CD4-positive, alpha-beta T cell (primary cell): ENCODE measurements around the gene DDIT3. TPM values are rescaled to one million over a fixed set of nuclear protein-coding genes. Genes with fewer than 3 reads are reported as not detected.

Source experiments
- ATAC-seq: fragments of 200-7000 bp; cut with Tn5 transposase; one replicate; pipeline ENCODE4 v1.10.0; 2022; ENCODE audit warnings: mild to moderate bottlenecking; ENCODE audit not compliant: poor library complexity
- CTCF ChIA-PET: fragments of 350-600 bp; sonication (Branson Sonifier 250); formaldehyde crosslinking; loops from one replicate; lab custom pipeline; 2021; ENCODE audit warnings: antibody characterized with exemption, inconsistent platforms; lab: Charles Lee
- POLR2A ChIA-PET: fragments of 350-600 bp; sonication (Branson Sonifier 250); formaldehyde crosslinking; loops from one replicate; lab custom pipeline; 2021; ENCODE audit warnings: antibody characterized with exemption, inconsistent platforms; lab: Charles Lee
- DNase-seq, 14 experiments: peaks; one replicate each; pipeline ENCODE4 v3.0.0-alpha.2; 2013 to 2020; ENCODE audit warnings: mixed read lengths in 2 of 14
- H3K27ac ChIP-seq, 2 donors: one replicate each; pipeline versions ENCODE4 v1.5.1 to v1.7.0; 2013; ENCODE audit warnings: low read length in 2 of 2, low read depth in 1 of 2, mild to moderate bottlenecking in 1 of 2
- H3K27me3 ChIP-seq, 2 experiments: 1 replicate in 1 of 2; 2 replicates in 1 of 2; pipeline versions ENCODE4 v1.6.1 to v1.7.0; 2013; ENCODE audit warnings: low read length in 2 of 2, control low read depth in 1 of 2, mild to moderate bottlenecking in 1 of 2, moderate library complexity in 1 of 2; ENCODE audit not compliant: insufficient read depth in 2 of 2, control insufficient read depth in 1 of 2
- H3K36me3 ChIP-seq: one replicate; pipeline ENCODE4 v1.6.1; 2013; ENCODE audit warnings: low read length, control low read depth; ENCODE audit not compliant: insufficient read depth
- H3K4me1 ChIP-seq: one replicate; pipeline ENCODE4 v1.6.1; 2013; ENCODE audit warnings: low read length, control low read depth; ENCODE audit not compliant: insufficient read depth
- H3K4me3 ChIP-seq: one replicate; pipeline ENCODE4 v1.5.1; 2013; ENCODE audit warnings: mild to moderate bottlenecking, low read length, moderate library complexity
- H3K9me3 ChIP-seq, 2 experiments: 1 replicate in 1 of 2; 2 replicates in 1 of 2; pipeline versions ENCODE4 v1.6.1 to v1.7.0; 2013; ENCODE audit warnings: low read length in 2 of 2, mild to moderate bottlenecking in 2 of 2, control low read depth in 1 of 2, moderate library complexity in 1 of 2; ENCODE audit not compliant: control insufficient read depth in 1 of 2, insufficient read depth in 1 of 2
- H3K27ac Mint-ChIP-seq: one replicate; pipeline ENCODE4 v1.8.0; 2020; ENCODE audit warnings: mixed read lengths
- H3K27me3 Mint-ChIP-seq: one replicate; pipeline ENCODE4 v1.8.0; 2021; ENCODE audit warnings: mixed read lengths
- H3K36me3 Mint-ChIP-seq: one replicate; pipeline ENCODE4 v1.8.0; 2021; ENCODE audit warnings: low read depth, mixed read lengths
- H3K4me1 Mint-ChIP-seq: one replicate; pipeline ENCODE4 v1.8.0; 2021; ENCODE audit warnings: low read depth, mixed read lengths
- H3K4me3 Mint-ChIP-seq: one replicate; pipeline ENCODE4 v1.8.0; 2020; ENCODE audit warnings: mild to moderate bottlenecking, mixed read lengths
- H3K9me3 Mint-ChIP-seq: one replicate; pipeline ENCODE4 v1.8.0; 2020; ENCODE audit warnings: mixed read lengths
- CTCF ChIP-seq: fragments of 200-600 bp; IDR thresholded peaks from one replicate; pipeline ENCODE4 v1.8.0; 2022; ENCODE audit warnings: antibody characterized with exemption, mild to moderate bottlenecking
- intact Hi-C, 2 experiments: fragments of 100-400 bp; cut with DNase I in 1 of 2; cut with micrococcal nuclease in 1 of 2; formaldehyde crosslinking; loops; one replicate each; pipeline versions ENCODE4 v1.15.1 to v1.9.0; 2023 to 2025; cut with DNase I, micrococcal nuclease
- total RNA-seq, 174 experiments: library from RNA in 2 of 174; stranded (reverse) in 2 of 174; gene quantifications; one replicate each; pipeline ENCODE4 v1.2.3 and lab custom pipeline; 2021 to 2026

DDIT3 gene
- total RNA-seq, 2 experiments from 2014 or later: 145 TPM

- DNase-seq (no peak), ATAC-seq (no peak)
- Histone ChIP-seq H3K4me3 (no peak overlapping the region), H3K27ac (no peak overlapping the region), H3K9me3 (no peaks in the 10 kb centered on the region), H3K27me3 (peaks cover 4 to 8% of the 10 kb centered on the region in 2 experiments), H3K4me1 (peaks cover 17% of the 10 kb centered on the region), H3K36me3 (no peaks in the 10 kb centered on the region)
- TF ChIP-seq CTCF: no peak
- H3K36me3 Mint-ChIP-seq: no peaks in the 10 kb centered on the region
- intact Hi-C loops: loop anchor here in 1 of 2 experiments (10.0 kb wide), 1 partner anchor 1007 kb away; no protein-coding TSS in a partner anchor
- H3K9me3 Mint-ChIP-seq: no peaks in the 10 kb centered on the region
- no peak overlapping the region for H3K4me3 Mint-ChIP-seq
- ChIA-PET POLR2A (no interaction called here), CTCF (no interaction called here)
- peaks cover 4% of the 10 kb centered on the region for H3K27me3 Mint-ChIP-seq
- peaks cover 19% of the 10 kb centered on the region for H3K4me1 Mint-ChIP-seq
- no peak overlapping the region for H3K27ac Mint-ChIP-seq
These were observed 31.5 kb upstream of the DDIT3 start for GRCh38 chr12:57551637-57552305.

DNA sequence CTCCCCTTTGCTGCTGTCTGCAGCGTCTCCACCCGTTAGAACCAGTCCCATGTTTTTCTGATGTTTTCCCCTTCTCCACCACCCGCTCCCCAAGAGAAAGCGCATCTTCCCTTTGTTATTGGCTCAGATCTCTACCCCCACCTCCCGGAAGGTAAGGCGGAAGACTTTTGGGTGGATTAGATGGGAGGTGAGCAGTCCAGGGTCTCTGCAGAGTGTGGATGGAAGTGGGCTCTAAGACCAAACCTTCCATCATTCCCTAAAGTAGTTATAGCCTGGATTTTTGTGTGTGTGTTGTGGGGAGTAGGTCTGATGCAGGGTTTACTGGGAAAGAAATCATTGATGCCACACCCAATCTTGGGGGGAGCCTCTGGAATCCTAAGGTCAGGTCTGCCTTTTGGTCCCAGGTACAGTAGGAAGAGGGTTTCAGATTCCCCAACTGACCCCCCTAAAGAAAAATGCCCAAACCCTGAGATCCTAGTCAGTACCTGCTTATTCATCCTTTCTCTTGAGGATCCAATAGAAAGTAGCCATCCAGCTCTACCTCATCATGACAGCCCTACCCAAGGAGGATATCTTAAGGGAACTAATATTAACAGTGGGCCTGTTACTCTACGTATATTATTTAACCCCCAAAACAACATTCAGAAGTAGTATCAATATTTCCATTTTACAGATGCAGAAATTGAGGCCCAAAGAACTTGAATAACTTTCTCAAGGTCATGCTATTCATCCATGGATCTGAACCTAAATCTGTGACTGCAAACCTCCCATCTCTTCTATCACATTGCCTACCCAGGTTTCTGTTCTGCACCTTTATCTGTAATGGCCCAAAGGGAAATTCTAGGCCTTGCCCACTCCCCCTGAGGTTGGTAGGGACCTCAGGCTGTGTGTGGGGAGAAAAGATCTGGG is 30.6 kb upstream of the DDIT3 start:
- H3K4me3 ChIP-seq: peak overlapping the region; percentile 60
- peaks cover 4 to 8% of the 10 kb centered on the region in 2 experiments for H3K27me3 ChIP-seq
- intact Hi-C loops: loop anchor here in 1 of 2 experiments (10.0 kb wide), 1 partner anchor 1006 kb away; no protein-coding TSS in a partner anchor
- Mint-ChIP-seq H3K27ac (no peak overlapping the region), H3K9me3 (no peaks in the 10 kb centered on the region), H3K4me1 (peaks cover 28% of the 10 kb centered on the region), H3K4me3 (peak overlapping the region; percentile 57), H3K36me3 (peaks cover 4% of the 10 kb centered on the region), H3K27me3 (peaks cover 4% of the 10 kb centered on the region)
- H3K9me3 ChIP-seq: no peaks in the 10 kb centered on the region
- ChIA-PET POLR2A (no interaction called here), CTCF (no interaction called here)
- H3K27ac ChIP-seq: no peak overlapping the region
- H3K4me1 ChIP-seq: peaks cover 26% of the 10 kb centered on the region
- H3K36me3 ChIP-seq: no peaks in the 10 kb centered on the region
- no peak for TF ChIP-seq CTCF
- ATAC-seq: no peak
- DNase-seq: no peak

DNA sequence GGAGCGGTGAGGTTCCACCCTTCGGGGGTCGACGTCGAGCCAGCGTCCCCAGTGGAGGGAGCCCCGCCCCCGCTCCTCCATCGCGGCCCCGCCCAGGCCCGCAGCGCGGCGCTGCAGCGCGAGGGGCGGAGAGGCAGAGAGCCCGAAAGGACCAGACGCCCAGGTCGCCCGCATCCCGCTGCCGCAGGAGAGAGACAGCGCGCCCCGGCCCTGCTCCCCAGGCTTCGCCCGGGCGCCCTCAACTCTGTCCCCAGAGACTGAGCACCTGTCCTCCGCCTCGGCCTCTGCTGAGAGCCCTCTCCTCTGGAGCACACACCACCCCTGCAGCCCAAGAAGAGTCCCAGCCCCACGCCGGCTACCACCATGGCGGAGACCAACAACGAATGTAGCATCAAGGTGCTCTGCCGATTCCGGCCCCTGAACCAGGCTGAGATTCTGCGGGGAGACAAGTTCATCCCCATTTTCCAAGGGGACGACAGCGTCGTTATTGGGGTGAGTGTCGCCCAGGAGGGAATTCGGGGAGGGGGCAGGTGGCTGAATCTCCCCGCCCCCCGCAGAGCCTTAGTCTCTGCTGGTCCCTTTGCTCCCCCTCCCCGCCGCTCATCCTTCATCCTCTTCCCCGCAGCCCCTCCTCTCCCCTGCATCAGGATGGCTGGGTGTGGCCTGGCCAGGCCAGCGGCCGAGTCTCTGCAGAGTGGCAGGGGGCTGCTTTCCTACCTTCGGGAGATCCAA is 29.8 kb upstream of the DDIT3 start, which contains the start of gene KIF5A:
TSS of gene KIF5A (plus strand) at position 136 of the 732 bp plus-strand sequence. CDS start at position 364, 228 bp downstream.
- H3K4me3 ChIP-seq: peak within 1 kb of the TSS; percentile 60
- peak in 13 of 14 experiments; percentile 19 to 74 (median 50) for DNase-seq
- H3K9me3 Mint-ChIP-seq: no peaks in the 10 kb centered on the region
- TF ChIP-seq CTCF: no peak
- CTCF ChIA-PET: no interaction called here
- H3K27me3 Mint-ChIP-seq: peaks cover 4% of the 10 kb centered on the region
- ATAC-seq: peak; percentile 47
- H3K4me1 ChIP-seq: peaks cover 30% of the 10 kb centered on the region
- H3K27ac ChIP-seq: no peak within 1 kb of the TSS
- H3K27me3 ChIP-seq: peaks cover 4 to 8% of the 10 kb centered on the region in 2 experiments
- no peaks in the 10 kb centered on the region for H3K9me3 ChIP-seq
- H3K27ac Mint-ChIP-seq: no peak within 1 kb of the TSS
- H3K4me1 Mint-ChIP-seq: peaks cover 36% of the 10 kb centered on the region
- intact Hi-C loops: loop anchor here (5.0 to 10.0 kb wide), 3 partner anchors 63 to 1005 kb away; partner anchors contain the start of genes ARHGAP9 (in 1 of the 2) and MARS1 (in 1 of the 2)
- H3K36me3 ChIP-seq: no peaks in the 10 kb centered on the region
- peaks cover 9% of the 10 kb centered on the region for H3K36me3 Mint-ChIP-seq
- peak within 1 kb of the TSS; percentile 61 for H3K4me3 Mint-ChIP-seq
- POLR2A ChIA-PET: no interaction called here
